ENCODE data around the gene GPR68.

- TF ChIP-seq POLR2A (IDR thresholded peaks at IDR 0.05; ENCODE audit: low read depth, low read length) (no peak), TAF1 (IDR thresholded peaks at IDR 0.05; ENCODE audit: low read depth, low read length) (no peak)
These were observed 46.5 kb upstream of the GPR68 start for GRCh38 chr14:91290986-91291385.
